Liver (tissue), 9 donors: ENCODE results near the gene FES. TPM values are rescaled to one million over a fixed set of nuclear protein-coding genes. Genes with fewer than 3 reads are reported as not detected.

Experiments
- DNase-seq: peaks from one replicate; pipeline ENCODE4 v3.0.0-alpha.2; 2017; ENCODE audit warnings: low spot score
- H3K27ac ChIP-seq, 2 donors: one replicate each; pipeline ENCODE4 v1.7.0; 2013; ENCODE audit warnings: inconsistent platforms in 2 of 2, low read length in 2 of 2, control low read depth in 1 of 2, low read depth in 1 of 2, mild to moderate bottlenecking in 1 of 2
- H3K27me3 ChIP-seq, 4 donors: one replicate each; pipeline versions ENCODE4 v1.6.1 to v1.7.0; 2013; ENCODE audit warnings: low read length in 3 of 4, inconsistent platforms in 1 of 4, mild to moderate bottlenecking in 1 of 4, moderate library complexity in 1 of 4; ENCODE audit not compliant: control insufficient read depth in 4 of 4, insufficient read depth in 4 of 4
- H3K36me3 ChIP-seq, 4 donors: one replicate each; pipeline versions ENCODE4 v1.6.1 to v1.7.0; 2013; ENCODE audit warnings: low read length in 3 of 4, mild to moderate bottlenecking in 3 of 4, low read depth in 1 of 4, moderate library complexity in 1 of 4; ENCODE audit not compliant: control insufficient read depth in 4 of 4, insufficient read depth in 3 of 4
- H3K4me1 ChIP-seq, 4 donors: one replicate each; pipeline versions ENCODE4 v1.6.1 to v1.7.0; 2013; ENCODE audit warnings: low read length in 3 of 4, mild to moderate bottlenecking in 3 of 4, moderate library complexity in 1 of 4; ENCODE audit not compliant: control insufficient read depth in 4 of 4, insufficient read depth in 4 of 4
- H3K4me3 ChIP-seq, 3 donors: one replicate each; pipeline versions ENCODE4 v1.6.1 to v1.7.0; 2013; ENCODE audit warnings: low read length in 3 of 3, control low read depth in 1 of 3, low read depth in 1 of 3, mild to moderate bottlenecking in 1 of 3
- H3K9ac ChIP-seq, 2 donors: one replicate each; pipeline ENCODE4 v1.7.0; 2013; ENCODE audit warnings: low read length in 2 of 2, mild to moderate bottlenecking in 2 of 2, moderate library complexity in 2 of 2, control low read depth in 1 of 2, low read depth in 1 of 2
- H3K9me3 ChIP-seq, 4 donors: one replicate each; pipeline versions ENCODE4 v1.6.1 to v1.7.0; 2013; ENCODE audit warnings: low read length in 3 of 4; ENCODE audit not compliant: control insufficient read depth in 4 of 4
- ATF3 ChIP-seq: IDR thresholded peaks from 2 replicates; pipeline ENCODE4 v1.6.1; 2016; ENCODE audit warnings: antibody characterized with exemption
- CTCF ChIP-seq: fragments of 150-350 bp; IDR thresholded peaks from 2 replicates; pipeline ENCODE4 v1.5.1; 2017; ENCODE audit warnings: improper control_type of control experiment, low read depth, low read length; ENCODE audit not compliant: missing input control
- EGR1 ChIP-seq, 2 donors: IDR thresholded peaks; 2 replicates each; pipeline ENCODE4 v1.6.1; 2016 to 2018; ENCODE audit warnings: antibody characterized with exemption in 2 of 2, low read depth in 2 of 2
- FOXA2 ChIP-seq: IDR thresholded peaks from 2 replicates; pipeline ENCODE4 v1.6.1; 2016; ENCODE audit warnings: antibody characterized with exemption
- GABPA ChIP-seq, 2 donors: IDR thresholded peaks in 1 of 2; conservative IDR thresholded peaks in 1 of 2; 2 replicates each; pipeline ENCODE4 v1.6.1; 2016; ENCODE audit warnings: antibody characterized with exemption in 2 of 2, mild to moderate bottlenecking in 1 of 2, moderate library complexity in 1 of 2
- HNF4A ChIP-seq, 2 donors: conservative IDR thresholded peaks; 2 replicates each; pipeline ENCODE4 v1.6.1; 2016; ENCODE audit warnings: antibody characterized with exemption in 2 of 2, mild to moderate bottlenecking in 2 of 2
- HNF4G ChIP-seq: IDR thresholded peaks from 2 replicates; pipeline ENCODE4 v1.6.1; 2016; ENCODE audit warnings: antibody characterized with exemption
- JUND ChIP-seq, 2 donors: IDR thresholded peaks; 2 replicates each; pipeline ENCODE4 v1.6.1; 2016; ENCODE audit warnings: antibody characterized with exemption in 2 of 2
- MAX ChIP-seq: IDR thresholded peaks from 2 replicates; pipeline ENCODE4 v1.6.1; 2016; ENCODE audit warnings: antibody characterized with exemption
- NR2F2 ChIP-seq: IDR thresholded peaks from 2 replicates; pipeline ENCODE4 v1.6.1; 2016; ENCODE audit warnings: antibody characterized with exemption
- RAD21 ChIP-seq, 2 donors: IDR thresholded peaks; 2 replicates each; pipeline ENCODE4 v1.6.1; 2016; ENCODE audit warnings: antibody characterized with exemption in 2 of 2, mild to moderate bottlenecking in 2 of 2
- REST ChIP-seq: IDR thresholded peaks from 2 replicates; pipeline ENCODE4 v1.6.1; 2016; ENCODE audit warnings: antibody characterized with exemption, mild to moderate bottlenecking
- RXRA ChIP-seq, 2 donors: IDR thresholded peaks; 2 replicates each; pipeline ENCODE4 v1.6.1; 2017 to 2018; ENCODE audit warnings: antibody characterized with exemption in 2 of 2, mild to moderate bottlenecking in 1 of 2
- SP1 ChIP-seq: IDR thresholded peaks from 2 replicates; pipeline ENCODE4 v1.6.1; 2018; ENCODE audit warnings: antibody characterized with exemption, mild to moderate bottlenecking
- YY1 ChIP-seq: IDR thresholded peaks from 2 replicates; pipeline ENCODE4 v1.6.1; 2016; ENCODE audit warnings: antibody characterized with exemption, mild to moderate bottlenecking
- ZBTB33 ChIP-seq: IDR thresholded peaks from 2 replicates; pipeline ENCODE4 v1.6.1; 2016; ENCODE audit warnings: antibody characterized with exemption
- WGBS: extraction: QIAGEN DNeasy Blood & Tissue Kit; methylation state at CpG from one replicate; pipeline ENCODE4 v1.1.7; 2013; 5-methylcytosine and 5-hydroxymethylcytosine counted together
- polyA plus RNA-seq, 2 donors: library from polyadenylated mRNA; stranded (reverse) in 1 of 2; unstranded in 1 of 2; fragments of 200-250 nt in 1 of 2; fragments of >200 nt in 1 of 2; fragmentation: Nextera tagmentation in 1 of 2; extraction: Ambion mirVana in 1 of 2; gene quantifications; one replicate each; pipeline versions ENCODE4 v1.2.1 to v1.2.3, GENCODE V29; 2013 to 2015
- total RNA-seq, 2 donors: library from RNA; depleted of rRNA; stranded (reverse); fragments of >200 nt; gene quantifications; one replicate each; pipeline ENCODE4 v1.2.3, GENCODE V29; 2014
- donor health status: healthy.
- donor health status: healthy.
- donor health status: healthy.
- donor health status: healthy.
- donor health status: healthy.

The FES gene
- total and polyA plus RNA-seq, 4 donors, result 12.1 to 43.1 (median 28.8) TPM

GRCh38 chr15:90857883-90858443 lies 26.3 kb upstream of the FES start:
- no peaks in the 10 kb centered on the region for H3K27me3 ChIP-seq
- 64% methylated on average over 8 of the region's 8 CpGs for WGBS
- H3K9ac ChIP-seq, result no peak overlapping the region
- DNase-seq, result no peak
- H3K36me3 ChIP-seq, result no peaks in the 10 kb centered on the region
- H3K4me3 ChIP-seq, result no peak overlapping the region
- TF ChIP-seq YY1 (peak; percentile 25), RAD21 (IDR thresholded peaks at IDR 0.05) (peak; percentile 10 to 57), HNF4A (conservative IDR thresholded peaks at IDR 0.05) (peak in 1 of 2 donors; percentile 38), MAX (no peak), REST (peak; percentile 55), FOXA2 (peak; percentile 25), GABPA (IDR thresholded peaks at IDR 0.05 in 1 of 2, conservative IDR thresholded peaks at IDR 0.05 in 1 of 2) (no peak), RXRA (IDR thresholded peaks at IDR 0.05) (peak; percentile 37 to 61), SP1 (peak; percentile 45), CTCF (no peak)
- peaks cover 13 to 46% (median 38%) of the 10 kb centered on the region in 4 donors for H3K4me1 ChIP-seq
- H3K27ac ChIP-seq, result peak overlapping the region; percentile 39 to 69
- no peaks in the 10 kb centered on the region for H3K9me3 ChIP-seq

- no peaks in the 10 kb centered on the region for H3K9me3 ChIP-seq
- no peak overlapping the region for H3K9ac ChIP-seq
- WGBS, result 22% methylated on average over 10 of the region's 10 CpGs
- DNase-seq, result no peak
- no peaks in the 10 kb centered on the region for H3K36me3 ChIP-seq
- H3K4me3 ChIP-seq, result no peak overlapping the region
- H3K4me1 ChIP-seq, result peaks cover 24 to 62% (median 50%) of the 10 kb centered on the region in 4 donors
- H3K27me3 ChIP-seq, result no peaks in the 10 kb centered on the region
- H3K27ac ChIP-seq, result peak overlapping the region; percentile 78 to 80
- peak; percentile 36 for TF ChIP-seq HNF4G
- peak in 1 of 2 donors; percentile 45 for TF ChIP-seq JUND (IDR thresholded peaks at IDR 0.05)
- peak; percentile 62 to 70 for TF ChIP-seq HNF4A (conservative IDR thresholded peaks at IDR 0.05)
- TF ChIP-seq MAX, result peak; percentile 74
- TF ChIP-seq CTCF, result peak; percentile 79
- TF ChIP-seq NR2F2, result no peak
- peak in 1 of 2 donors; percentile 58 for TF ChIP-seq GABPA (IDR thresholded peaks at IDR 0.05 in 1 of 2, conservative IDR thresholded peaks at IDR 0.05 in 1 of 2)
- TF ChIP-seq YY1, result peak; percentile 68
- TF ChIP-seq ZBTB33, result peak; percentile 56
- TF ChIP-seq RXRA (IDR thresholded peaks at IDR 0.05), result peak; percentile 82 to 83
- TF ChIP-seq ATF3, result no peak
- peak; percentile 87 to 89 for TF ChIP-seq RAD21 (IDR thresholded peaks at IDR 0.05)
- peak; percentile 59 to 67 for TF ChIP-seq EGR1 (IDR thresholded peaks at IDR 0.05; ENCODE audit: low read depth in 2 of 2)
- TF ChIP-seq SP1, result peak; percentile 83
- TF ChIP-seq FOXA2, result peak; percentile 60
Observed at GRCh38 chr15:90859234-90860131, 24.8 kb upstream of the FES start.
